Astrocyte of the hippocampus (primary cell): ENCODE results near the gene PICK1.
"Not testable (repeated sequence)": the region's sequence is repeated elsewhere in the genome, so short reads cannot be mapped to it uniquely, and the experiment has no call there.

Experiments used
- DNase-seq: peaks from one replicate; pipeline ENCODE4 v3.0.0; 2011; ENCODE audit warnings: low read depth, low spot score

Gene PICK1

DNA sequence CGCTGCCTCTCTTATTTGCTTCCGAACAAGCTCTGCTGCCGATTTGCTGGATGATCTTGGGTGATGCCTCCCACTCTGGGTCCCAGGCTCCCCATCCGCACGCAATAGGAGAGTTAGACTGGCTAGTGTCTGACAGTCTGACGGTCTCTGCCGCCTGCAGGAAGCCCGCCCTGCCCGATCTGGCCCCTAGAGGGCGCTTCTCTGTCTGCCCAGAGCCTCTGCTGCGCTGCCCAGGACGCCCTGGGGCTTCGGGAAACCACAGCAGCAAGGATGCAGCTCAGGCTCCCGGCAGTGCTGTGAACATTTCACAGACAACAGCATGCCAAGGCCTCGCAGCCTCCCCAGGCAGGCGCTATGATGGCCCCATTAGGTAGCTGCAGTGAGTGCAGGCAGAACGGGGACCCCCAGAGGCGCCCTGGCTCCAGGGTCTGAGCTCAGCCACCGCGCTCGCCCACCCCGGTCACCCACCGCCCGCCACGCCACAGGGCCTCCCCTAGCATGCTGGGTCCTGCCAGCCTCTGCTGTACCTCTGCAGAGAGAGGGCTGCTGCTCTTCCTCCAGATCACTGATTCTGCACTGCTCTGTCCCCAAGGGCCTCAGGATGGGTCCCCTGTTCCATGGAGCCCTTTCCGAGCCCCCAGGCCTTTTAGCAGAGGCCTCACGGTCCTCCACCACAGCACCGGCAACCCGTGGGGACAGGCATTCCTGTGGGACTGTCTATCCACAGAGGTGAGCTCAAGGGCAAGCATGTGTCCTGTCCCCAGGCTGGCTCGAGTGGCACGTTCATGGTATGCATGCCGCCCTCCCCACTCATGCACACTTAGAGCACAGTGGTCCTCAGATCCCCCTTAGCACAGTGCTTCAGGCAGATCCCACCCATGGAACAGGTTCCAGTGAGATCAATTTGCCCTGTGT, 57.5 kb downstream of the PICK1 start:
- DNase-seq = peak; percentile 94

DNA sequence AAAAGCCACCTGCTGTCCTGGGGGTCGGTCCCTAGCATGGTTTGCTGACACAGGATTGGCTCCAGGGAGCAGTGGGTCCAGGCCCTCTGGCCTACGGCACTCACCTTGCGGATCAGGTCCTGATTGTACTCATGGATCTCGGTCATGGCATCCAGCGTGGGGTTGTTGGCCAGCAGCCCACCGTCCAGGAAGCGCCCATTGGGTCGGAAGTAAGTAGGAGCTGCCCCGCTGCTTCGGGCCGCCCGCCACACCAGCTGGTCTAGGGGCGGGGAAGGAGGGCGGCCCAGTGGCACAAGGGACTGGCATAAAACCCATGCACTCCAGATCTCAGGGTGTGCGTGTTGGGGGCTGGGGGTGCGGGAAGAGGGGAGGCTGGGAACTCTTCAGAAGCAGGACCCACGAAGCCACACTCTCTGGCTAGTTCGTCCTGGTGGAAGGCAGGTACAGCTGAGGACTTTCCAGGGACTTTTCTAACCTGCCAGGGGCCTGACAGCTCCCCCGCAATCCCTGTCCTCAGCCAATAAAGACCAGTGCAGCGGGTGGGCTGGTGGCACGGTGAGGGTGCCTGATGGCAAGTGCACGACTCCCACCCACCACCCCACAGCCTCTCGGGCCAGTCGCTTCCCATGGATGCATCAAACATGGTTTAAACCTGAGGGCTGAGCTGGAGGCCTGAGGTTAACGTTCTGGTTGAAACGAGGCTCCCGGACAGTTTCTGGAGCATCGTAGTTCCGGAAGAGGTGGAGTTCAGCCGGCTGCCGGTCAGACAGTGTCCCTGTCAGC, 58.4 kb downstream of the PICK1 start:
- DNase-seq = no peak

DNA sequence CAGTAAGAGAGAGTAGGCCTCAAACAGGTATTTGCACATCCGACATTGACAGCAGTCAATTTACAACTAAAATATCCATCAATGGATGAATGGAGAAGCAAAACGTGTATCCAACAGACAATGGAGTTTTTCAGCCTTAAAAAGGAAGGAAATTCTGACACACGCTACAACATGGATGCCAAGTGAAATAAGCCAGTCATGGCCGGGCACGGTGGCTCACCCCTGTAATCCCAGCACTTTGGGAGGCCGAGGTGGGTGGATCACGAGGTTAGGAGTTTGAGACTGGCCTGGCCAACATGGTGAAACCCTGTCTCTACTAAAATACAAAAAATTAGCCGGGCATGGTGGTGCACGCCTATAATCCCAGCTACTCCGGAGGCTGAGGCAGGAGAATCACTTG, 60.4 kb downstream of the PICK1 start:
- DNase-seq = not testable (repeated sequence)

DNA sequence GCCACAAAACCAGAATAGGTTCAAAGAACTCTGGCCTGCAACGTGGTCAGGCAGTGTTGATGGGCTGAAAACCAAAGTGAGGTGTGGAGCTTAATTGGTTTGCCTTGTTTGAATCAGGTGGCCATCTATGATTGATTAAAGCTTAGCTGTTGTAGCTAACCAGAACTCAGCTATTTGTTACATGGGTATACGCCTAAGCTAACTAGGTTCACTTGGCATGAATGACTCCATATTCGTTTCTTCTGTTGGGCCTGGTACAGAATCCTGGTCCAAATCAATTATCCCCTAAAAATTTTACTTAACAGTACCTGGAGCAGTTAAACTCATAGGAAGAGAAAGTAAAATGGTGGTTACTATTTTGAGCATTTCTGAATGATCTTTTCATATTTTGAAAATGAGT, 61.0 kb downstream of the PICK1 start:
- DNase-seq = no peak

DNA sequence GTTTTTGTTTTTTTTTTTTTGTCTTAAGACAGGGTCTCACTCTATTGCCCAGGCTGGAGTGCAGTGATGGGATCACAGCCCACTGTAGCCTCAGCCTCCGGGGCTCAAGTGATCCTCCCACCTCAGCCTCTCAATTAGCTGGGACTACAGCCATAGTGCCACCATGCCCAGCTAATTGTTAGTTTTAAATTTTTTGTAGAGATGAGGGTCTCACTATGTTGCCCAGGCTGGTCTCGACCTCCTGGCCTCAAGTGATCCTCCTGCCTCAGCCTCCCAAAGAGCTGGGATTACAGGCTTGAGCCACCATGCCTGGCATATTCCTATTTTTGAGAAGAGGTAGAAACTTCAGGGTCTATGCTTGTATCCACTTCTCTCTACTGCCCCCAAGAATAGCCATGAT, 61.5 kb downstream of the PICK1 start:
- DNase-seq = not testable (repeated sequence)

DNA sequence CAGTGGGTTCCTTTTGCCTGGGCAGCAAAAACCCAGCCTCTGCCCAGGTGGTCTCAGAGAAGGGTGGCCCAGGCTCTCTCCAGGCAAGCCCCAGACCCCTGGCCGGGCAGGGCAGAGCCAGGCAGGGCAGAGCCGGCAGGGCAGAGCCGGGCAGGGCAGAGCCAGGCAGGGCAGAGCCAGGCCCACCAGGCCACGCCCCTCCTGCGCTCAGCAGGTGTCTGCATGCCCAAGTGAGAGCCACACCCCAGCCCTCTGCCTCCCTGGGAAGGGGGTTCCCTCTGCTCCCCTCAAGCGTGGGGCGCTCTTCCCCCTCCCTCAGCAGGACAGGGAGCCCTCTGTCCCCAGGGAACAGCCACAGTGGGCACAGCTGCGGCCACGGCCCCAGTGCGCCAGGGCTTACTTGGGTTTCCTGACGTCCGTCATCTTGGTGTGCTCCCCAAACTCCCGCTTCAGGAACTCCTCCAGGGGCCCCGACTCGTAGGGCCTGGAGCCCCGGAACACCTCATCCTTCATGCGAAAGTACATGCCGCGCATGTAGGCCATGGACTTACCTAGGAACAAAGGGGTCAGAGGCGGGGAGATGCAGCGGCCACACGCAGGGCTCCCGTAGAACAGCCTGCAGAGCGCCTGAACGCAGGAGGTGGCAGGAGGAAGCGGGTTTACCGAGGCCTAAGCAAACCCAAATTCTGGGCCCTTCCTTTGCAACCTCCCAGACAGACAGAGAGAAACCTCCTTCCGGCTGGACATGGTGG, 63.3 kb downstream of the PICK1 start:
- DNase-seq = no peak

DNA sequence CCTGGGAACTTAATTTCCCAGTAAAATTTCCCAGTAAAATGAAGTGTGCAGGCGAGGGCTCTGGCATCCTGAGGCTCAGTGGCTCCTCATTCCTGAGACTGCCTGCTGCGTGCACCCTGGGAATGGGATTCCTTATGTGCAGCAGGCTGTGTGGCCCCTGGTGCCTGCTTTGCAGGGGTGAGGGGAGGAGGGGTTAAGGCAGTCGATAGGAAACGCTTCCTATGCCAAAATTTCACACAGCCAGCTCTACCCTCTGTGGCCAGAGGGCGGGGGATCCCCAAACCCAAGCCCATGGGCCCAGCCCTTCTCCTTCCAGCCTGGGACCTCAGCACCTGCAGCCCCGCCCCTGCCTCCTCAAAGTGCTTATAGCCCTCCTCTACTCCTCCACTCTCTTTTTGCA, 65.4 kb downstream of the PICK1 start:
- no peak for DNase-seq

DNA sequence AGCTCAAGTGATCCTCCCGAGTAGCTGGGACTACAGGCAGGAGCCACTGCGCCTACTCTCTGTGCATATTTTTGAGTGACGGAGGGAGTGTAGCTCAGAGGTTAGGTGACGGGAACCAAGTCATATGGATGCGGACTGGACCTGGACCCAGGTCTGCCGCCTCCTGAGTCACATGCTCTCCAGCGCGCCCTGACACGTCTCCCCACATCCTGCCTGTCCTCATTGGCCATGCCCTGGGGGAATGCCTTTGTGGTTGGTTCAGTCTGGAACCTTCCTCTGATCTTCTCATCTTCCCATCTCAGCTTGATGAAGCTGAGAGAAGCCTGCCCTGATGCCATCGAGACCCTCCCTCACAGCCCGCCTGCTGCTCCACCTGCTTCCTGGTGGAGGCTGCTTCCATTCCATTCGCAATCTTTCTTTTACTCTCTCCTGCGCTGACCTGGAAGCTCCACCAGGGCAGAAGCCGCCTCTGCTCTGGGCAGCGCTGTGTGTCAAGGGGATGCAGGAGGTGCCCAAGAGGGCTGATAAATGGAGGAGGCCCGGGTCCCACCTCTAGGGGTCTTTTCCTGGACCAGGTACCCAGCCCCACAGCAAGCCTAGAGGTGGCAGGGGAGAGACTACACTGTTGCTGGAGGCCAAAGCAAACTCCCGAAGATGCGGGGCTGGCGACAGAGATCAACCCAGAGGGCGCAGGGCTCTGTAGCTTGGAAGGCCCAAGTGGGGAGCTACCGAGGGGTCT, 67.2 kb downstream of the PICK1 start:
- DNase-seq = no peak

DNA sequence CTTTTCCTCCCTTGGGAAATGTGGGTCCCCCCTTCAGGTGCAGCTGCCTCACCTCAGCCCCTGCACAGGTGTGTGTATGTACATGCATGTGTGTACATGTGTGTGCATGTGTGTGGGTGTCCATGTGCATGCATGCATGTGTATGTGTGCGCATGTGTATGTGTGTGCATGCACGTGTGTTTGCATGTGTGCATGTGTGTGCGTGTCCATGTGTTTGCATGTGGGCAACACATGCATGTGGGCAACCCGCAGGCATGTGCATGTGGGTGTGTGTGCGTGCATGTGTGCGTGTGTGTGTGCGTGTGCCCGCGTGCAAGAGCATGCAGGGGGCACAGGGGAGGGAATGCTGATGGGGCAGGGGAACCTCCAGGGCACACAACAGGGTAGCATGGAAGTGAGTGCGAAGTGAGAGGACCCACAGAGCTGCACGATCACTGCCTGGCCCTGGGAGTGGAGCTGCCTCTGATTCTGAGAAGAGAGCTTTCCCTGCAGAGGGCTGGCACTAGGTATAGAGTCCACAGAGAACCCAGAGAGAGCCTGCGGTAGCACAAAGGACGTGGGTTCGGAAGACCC, 67.9 kb downstream of the PICK1 start:
- no peak for DNase-seq
